Keratinocyte (primary cell): ENCODE data around the gene AFF2. TPM values are rescaled to one million over a fixed set of nuclear protein-coding genes. Genes with fewer than 3 reads are reported as not detected.

Experiments used
- DNase-seq: peaks from one replicate; pipeline ENCODE4 v3.0.0-alpha.2; 2011; ENCODE audit warnings: low read depth, missing footprints, low spot score
- FAIRE-seq: peaks from 2 replicates; lab custom pipeline; 2011; peaks lifted over from hg19 to GRCh38; lab: Jason Lieb, UNC
- H2AFZ ChIP-seq: 2 replicates; pipeline ENCODE4 v1.6.0; 2012; ENCODE audit warnings: low read length, control low read depth, inconsistent platforms; ENCODE audit not compliant: control insufficient read depth
- H3K27ac ChIP-seq: 2 replicates; pipeline ENCODE4 v1.5.1; 2011; ENCODE audit warnings: low read length; ENCODE audit not compliant: control insufficient read depth, insufficient read depth
- H3K27me3 ChIP-seq: 3 replicates; pipeline ENCODE4 v1.6.0; 2011; ENCODE audit warnings: low read length; ENCODE audit not compliant: control insufficient read depth, insufficient read depth; ENCODE audit errors: extremely low read depth
- H3K36me3 ChIP-seq, 2 experiments: 2 replicates in 1 of 2; 3 replicates in 1 of 2; pipeline ENCODE4 v1.5.1; 2011; ENCODE audit warnings: low read length in 2 of 2, mild to moderate bottlenecking in 1 of 2; ENCODE audit not compliant: control insufficient read depth in 2 of 2, insufficient read depth in 2 of 2; ENCODE audit errors: extremely low read depth in 1 of 2
- H3K4me1 ChIP-seq: 3 replicates; pipeline ENCODE4 v1.5.1; 2011; ENCODE audit warnings: low read length; ENCODE audit not compliant: control insufficient read depth, insufficient read depth; ENCODE audit errors: extremely low read depth
- H3K4me2 ChIP-seq: 3 replicates; pipeline ENCODE4 v1.6.0; 2011; ENCODE audit warnings: low read depth, low read length; ENCODE audit not compliant: control insufficient read depth, insufficient read depth; ENCODE audit errors: extremely low read depth
- H3K4me3 ChIP-seq, 3 experiments: fragments of 200-600 bp in 1 of 3; sonication (generic) in 1 of 3; 2 replicates in 2 of 3; 3 replicates in 1 of 3; pipeline ENCODE4 v1.5.1; 2011 to 2016; ENCODE audit warnings: low read length in 3 of 3, mild to moderate bottlenecking in 3 of 3, control low read depth in 2 of 3, inconsistent platforms in 1 of 3, low read depth in 1 of 3, mixed read lengths in 1 of 3, mixed run types in 1 of 3, moderate library complexity in 1 of 3; ENCODE audit not compliant: control insufficient read depth in 2 of 3, insufficient read depth in 2 of 3; ENCODE audit errors: extremely low read depth in 1 of 3
- H3K79me2 ChIP-seq: 2 replicates; pipeline ENCODE4 v1.6.0; 2012; ENCODE audit warnings: low read length; ENCODE audit not compliant: control insufficient read depth, insufficient read depth
- H3K9ac ChIP-seq: 3 replicates; pipeline ENCODE4 v1.6.0; 2011; ENCODE audit warnings: low read length; ENCODE audit not compliant: control insufficient read depth, insufficient read depth; ENCODE audit errors: extremely low read depth
- H3K9me1 ChIP-seq: 3 replicates; pipeline ENCODE4 v1.6.0; 2011; ENCODE audit warnings: low read length; ENCODE audit not compliant: control insufficient read depth, insufficient read depth; ENCODE audit errors: extremely low read depth
- H3K9me3 ChIP-seq: 2 replicates; pipeline ENCODE4 v1.5.1; 2012; ENCODE audit warnings: low read depth, low read length; ENCODE audit not compliant: control insufficient read depth
- H4K20me1 ChIP-seq: 3 replicates; pipeline ENCODE4 v1.6.0; 2011; ENCODE audit warnings: low read length; ENCODE audit not compliant: control insufficient read depth, insufficient read depth; ENCODE audit errors: extremely low read depth
- EZH2 ChIP-seq: IDR thresholded peaks from one replicate; pipeline ENCODE4 v1.6.1; 2012; ENCODE audit warnings: inconsistent platforms, mild to moderate bottlenecking, low read length, moderate library complexity
- dilution Hi-C: fragments of 300-500 bp; cut with MboI; formaldehyde crosslinking; loops from one replicate; pipeline ENCODE4 v1.7.0; 2020; ENCODE audit warnings: low sequenced_read_pairs; ENCODE audit not compliant: extremely low pct_ligation_motif_present
- polyA plus RNA-seq, 5 experiments: library from polyadenylated mRNA; depleted of rRNA in 3 of 5; stranded (reverse) in 3 of 5; stranded (forward) in 1 of 5; unstranded in 1 of 5; fragments of >200 nt; gene quantifications; 1 replicate in 1 of 5; 2 replicates in 3 of 5; 3 replicates in 1 of 5; pipeline versions ENCODE4 v1.2.1 to v1.2.3, GENCODE V29; 2011 to 2012; ENCODE audit warnings: missing spikeins in 2 of 5, low read depth in 1 of 5, low replicate concordance in 1 of 5
- TF ChIP-seq, protein P1 (sequence below), 3 experiments: IDR thresholded peaks in 1 of 3; conservative IDR thresholded peaks in 1 of 3; optimal IDR thresholded peaks in 1 of 3; 2 replicates in 2 of 3; 3 replicates in 1 of 3; pipeline versions ENCODE3 to v1.5.1; 2011; ENCODE audit warnings: low read length in 3 of 3, mild to moderate bottlenecking in 3 of 3, moderate library complexity in 2 of 3, control low read depth in 1 of 3, inconsistent platforms in 1 of 3; ENCODE audit not compliant: insufficient read depth in 2 of 3; ENCODE audit errors: extremely low read depth in 1 of 3

Gene AFF2
- polyA plus RNA-seq, 1 donor (not counting 4 experiments of a cell fraction or from before 2014, with no cell fraction given): 0.01 TPM

- Histone ChIP-seq H3K79me2 (no peaks in the 10 kb centered on the region), H3K4me1 (no peaks in the 10 kb centered on the region), H4K20me1 (no peaks in the 10 kb centered on the region), H3K9me1 (no peaks in the 10 kb centered on the region), H3K9ac (no peak overlapping the region), H3K36me3 (no peaks in the 10 kb centered on the region), H3K9me3 (no peaks in the 10 kb centered on the region), H3K4me2 (no peak overlapping the region), H3K27me3 (no peaks in the 10 kb centered on the region), H3K27ac (no peak overlapping the region), H2AFZ (no peak overlapping the region), H3K4me3 (no peak overlapping the region)
- DNase-seq: no peak
- FAIRE-seq: no peak
- dilution Hi-C loops: no loop called here
- TF ChIP-seq, protein P1, sequence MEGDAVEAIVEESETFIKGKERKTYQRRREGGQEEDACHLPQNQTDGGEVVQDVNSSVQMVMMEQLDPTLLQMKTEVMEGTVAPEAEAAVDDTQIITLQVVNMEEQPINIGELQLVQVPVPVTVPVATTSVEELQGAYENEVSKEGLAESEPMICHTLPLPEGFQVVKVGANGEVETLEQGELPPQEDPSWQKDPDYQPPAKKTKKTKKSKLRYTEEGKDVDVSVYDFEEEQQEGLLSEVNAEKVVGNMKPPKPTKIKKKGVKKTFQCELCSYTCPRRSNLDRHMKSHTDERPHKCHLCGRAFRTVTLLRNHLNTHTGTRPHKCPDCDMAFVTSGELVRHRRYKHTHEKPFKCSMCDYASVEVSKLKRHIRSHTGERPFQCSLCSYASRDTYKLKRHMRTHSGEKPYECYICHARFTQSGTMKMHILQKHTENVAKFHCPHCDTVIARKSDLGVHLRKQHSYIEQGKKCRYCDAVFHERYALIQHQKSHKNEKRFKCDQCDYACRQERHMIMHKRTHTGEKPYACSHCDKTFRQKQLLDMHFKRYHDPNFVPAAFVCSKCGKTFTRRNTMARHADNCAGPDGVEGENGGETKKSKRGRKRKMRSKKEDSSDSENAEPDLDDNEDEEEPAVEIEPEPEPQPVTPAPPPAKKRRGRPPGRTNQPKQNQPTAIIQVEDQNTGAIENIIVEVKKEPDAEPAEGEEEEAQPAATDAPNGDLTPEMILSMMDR (optimal IDR thresholded peaks at IDR 0.05 in 1 of 3, IDR thresholded peaks at IDR 0.05 in 1 of 3, conservative IDR thresholded peaks at IDR 0.05 in 1 of 3; ENCODE audit: extremely low read depth in 1 of 3, insufficient read depth in 2 of 3, low read length in 3 of 3): no peak
- no peak for TF ChIP-seq EZH2
These were observed 304.4 kb downstream of the AFF2 start for GRCh38 chrX:148804579-148805355.

- no peak overlapping the region for H3K9ac ChIP-seq
- no peak overlapping the region for H3K4me3 ChIP-seq
- no peaks in the 10 kb centered on the region for H3K36me3 ChIP-seq
- no peak overlapping the region for H2AFZ ChIP-seq
- no peak for DNase-seq
- H3K9me3 ChIP-seq: no peaks in the 10 kb centered on the region
- H3K27me3 ChIP-seq: no peaks in the 10 kb centered on the region
- no peaks in the 10 kb centered on the region for H3K9me1 ChIP-seq
- no peaks in the 10 kb centered on the region for H3K79me2 ChIP-seq
- H4K20me1 ChIP-seq: no peaks in the 10 kb centered on the region
- TF ChIP-seq, protein P1 (optimal IDR thresholded peaks at IDR 0.05 in 1 of 3, IDR thresholded peaks at IDR 0.05 in 1 of 3, conservative IDR thresholded peaks at IDR 0.05 in 1 of 3; ENCODE audit: extremely low read depth in 1 of 3, insufficient read depth in 2 of 3, low read length in 3 of 3): no peak
- no peak overlapping the region for H3K27ac ChIP-seq
- H3K4me1 ChIP-seq: no peaks in the 10 kb centered on the region
- no peak for FAIRE-seq
- dilution Hi-C loops: no loop called here
- no peak overlapping the region for H3K4me2 ChIP-seq
These were observed 305.9 kb downstream of the AFF2 start for GRCh38 chrX:148806145-148806870.
